Retinal pigment epithelial cell (primary cell): Measurements from ENCODE around the gene KIF26B.

ENCODE experiments used
- DNase-seq: peaks from one replicate; pipeline ENCODE4 v3.0.0-alpha.2; 2010; ENCODE audit warnings: low read depth
- H3K4me3 ChIP-seq: 2 replicates; pipeline ENCODE4 v1.5.1; 2011; ENCODE audit warnings: mild to moderate bottlenecking, low read length, control low read depth, moderate library complexity
- TF ChIP-seq, protein P1 (sequence below): conservative IDR thresholded peaks from 2 replicates; pipeline ENCODE4 v1.5.1; 2011; ENCODE audit warnings: low read depth, low read length, control low read depth, inconsistent platforms

The KIF26B gene

DNA sequence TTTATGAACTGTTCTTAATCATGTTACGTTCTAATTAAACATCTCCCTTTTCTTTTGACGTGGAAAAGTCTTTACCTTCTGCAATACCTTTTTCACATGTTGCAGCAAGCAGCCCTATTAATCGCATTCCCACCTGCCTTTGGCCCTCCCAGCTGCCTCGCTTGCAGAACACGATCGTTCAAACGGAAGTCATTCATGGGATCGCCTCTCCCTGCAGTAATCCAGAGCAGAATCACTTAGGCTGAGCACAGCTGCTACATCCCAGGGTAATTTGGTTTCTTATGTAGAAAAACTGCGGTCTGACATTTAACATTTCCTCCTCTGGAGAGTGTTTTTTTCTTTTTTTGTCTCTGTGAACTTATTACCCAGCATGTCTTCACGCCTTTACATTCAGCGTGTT, 206.3 kb downstream of the KIF26B start:
- DNase-seq: no peak
- H3K4me3 ChIP-seq: no peak overlapping the region
- TF ChIP-seq, protein P1, sequence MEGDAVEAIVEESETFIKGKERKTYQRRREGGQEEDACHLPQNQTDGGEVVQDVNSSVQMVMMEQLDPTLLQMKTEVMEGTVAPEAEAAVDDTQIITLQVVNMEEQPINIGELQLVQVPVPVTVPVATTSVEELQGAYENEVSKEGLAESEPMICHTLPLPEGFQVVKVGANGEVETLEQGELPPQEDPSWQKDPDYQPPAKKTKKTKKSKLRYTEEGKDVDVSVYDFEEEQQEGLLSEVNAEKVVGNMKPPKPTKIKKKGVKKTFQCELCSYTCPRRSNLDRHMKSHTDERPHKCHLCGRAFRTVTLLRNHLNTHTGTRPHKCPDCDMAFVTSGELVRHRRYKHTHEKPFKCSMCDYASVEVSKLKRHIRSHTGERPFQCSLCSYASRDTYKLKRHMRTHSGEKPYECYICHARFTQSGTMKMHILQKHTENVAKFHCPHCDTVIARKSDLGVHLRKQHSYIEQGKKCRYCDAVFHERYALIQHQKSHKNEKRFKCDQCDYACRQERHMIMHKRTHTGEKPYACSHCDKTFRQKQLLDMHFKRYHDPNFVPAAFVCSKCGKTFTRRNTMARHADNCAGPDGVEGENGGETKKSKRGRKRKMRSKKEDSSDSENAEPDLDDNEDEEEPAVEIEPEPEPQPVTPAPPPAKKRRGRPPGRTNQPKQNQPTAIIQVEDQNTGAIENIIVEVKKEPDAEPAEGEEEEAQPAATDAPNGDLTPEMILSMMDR: no peak

DNA sequence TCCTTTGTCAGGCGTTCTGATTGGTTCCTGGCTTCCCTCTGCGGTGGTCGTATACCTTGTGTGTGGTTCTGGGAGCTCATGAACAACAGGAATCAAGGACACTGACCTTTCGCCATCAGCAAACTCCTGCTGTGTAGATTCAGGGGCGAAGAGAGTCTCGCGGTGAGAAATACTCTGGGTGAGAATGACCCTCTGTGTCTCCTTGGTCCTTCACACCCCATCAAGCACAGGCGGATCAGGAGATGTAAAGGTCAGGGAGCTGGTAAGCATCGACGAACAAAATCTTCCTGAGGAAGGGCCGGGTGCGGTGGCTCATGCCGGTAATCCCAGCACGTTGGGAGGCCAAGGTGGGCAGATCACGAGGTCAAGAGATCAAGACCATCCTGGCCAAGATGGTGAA, 207.2 kb downstream of the KIF26B start:
- TF ChIP-seq, protein P1: no peak

DNA sequence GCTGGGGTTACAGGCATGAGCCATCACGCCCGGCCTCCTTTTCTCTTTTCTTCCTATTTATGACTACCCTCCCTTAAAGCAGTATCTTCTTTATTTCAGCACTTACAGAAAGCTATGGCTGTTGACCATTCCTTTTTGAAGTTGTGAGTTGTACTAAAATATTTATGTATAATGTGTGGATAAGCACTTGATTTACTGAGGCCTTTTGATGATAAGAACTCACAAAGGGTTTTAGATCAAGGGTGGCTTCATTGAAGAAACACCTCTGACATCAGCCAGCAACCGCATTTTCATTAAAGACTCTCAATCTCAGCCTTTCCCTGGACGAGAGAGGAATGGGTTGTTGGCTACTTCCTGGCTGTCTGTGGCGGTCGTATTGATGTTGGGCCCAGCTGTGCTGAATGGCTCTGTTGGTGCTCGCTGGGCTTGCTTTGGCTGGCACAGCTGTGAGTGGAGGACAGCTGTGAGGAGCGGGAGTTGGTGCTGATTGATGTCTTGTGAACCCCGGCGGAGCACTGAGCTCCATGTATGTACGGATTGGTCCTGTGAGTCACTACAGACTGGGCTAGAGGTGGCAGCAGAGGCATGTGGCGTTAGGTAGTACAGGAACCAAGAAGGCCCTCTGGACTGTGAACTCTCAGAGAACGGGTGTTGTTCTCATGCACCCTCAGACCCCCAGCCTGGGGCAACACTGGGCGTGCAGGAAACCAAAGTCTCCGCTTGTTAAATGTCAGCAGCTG, 208.8 kb downstream of the KIF26B start:
- TF ChIP-seq, protein P1: no peak
- no peak overlapping the region for H3K4me3 ChIP-seq
- no peak for DNase-seq

More for the DNA sequence above, 207.2 kb downstream of the KIF26B start:
- DNase-seq: no peak
- H3K4me3 ChIP-seq: no peak overlapping the region

DNA sequence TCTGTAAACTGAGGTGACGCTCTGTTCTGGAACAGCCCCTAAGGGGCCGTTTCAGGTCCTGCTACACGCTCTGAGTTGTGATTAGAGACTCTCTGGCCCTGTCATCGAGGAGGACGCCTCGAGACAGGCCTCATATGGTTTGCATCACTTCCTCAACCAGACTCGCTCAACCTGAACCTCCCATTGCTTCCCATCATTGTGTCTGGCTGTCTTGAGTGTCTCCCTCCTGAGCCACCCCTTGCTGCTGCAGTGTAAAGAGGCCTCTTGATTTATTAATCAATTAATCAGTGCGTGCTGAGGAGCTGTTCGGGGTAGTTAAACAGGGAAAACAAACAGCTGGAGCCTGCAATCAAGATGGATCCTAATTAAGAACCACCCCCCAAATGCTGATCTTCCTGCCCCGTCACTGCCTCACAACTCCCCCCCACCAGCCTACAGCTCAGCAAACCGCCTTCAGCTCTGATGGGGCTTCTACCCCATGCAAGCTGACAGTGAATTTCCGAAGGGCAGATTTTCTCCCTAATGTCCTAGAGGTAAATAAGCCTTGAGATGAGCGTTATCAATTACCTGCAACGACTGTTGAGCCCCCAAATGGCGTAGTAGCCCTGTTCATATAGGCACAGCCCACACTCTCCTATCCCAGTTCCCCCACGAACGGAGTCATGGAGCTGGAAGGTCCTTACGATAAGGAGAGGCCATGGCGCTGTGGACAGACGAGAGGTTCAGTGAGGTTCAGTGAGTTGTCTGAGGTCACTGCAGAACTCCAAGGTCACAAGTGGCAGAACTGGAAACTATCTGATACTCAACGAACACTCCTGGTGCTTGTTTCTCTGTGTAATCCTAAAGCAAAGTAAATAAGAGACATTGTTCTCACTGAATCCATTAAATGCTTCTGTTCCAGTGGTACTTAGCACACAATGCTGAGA, 210.6 kb downstream of the KIF26B start:
- no peak overlapping the region for H3K4me3 ChIP-seq
- DNase-seq: no peak
- TF ChIP-seq, protein P1: no peak

DNA sequence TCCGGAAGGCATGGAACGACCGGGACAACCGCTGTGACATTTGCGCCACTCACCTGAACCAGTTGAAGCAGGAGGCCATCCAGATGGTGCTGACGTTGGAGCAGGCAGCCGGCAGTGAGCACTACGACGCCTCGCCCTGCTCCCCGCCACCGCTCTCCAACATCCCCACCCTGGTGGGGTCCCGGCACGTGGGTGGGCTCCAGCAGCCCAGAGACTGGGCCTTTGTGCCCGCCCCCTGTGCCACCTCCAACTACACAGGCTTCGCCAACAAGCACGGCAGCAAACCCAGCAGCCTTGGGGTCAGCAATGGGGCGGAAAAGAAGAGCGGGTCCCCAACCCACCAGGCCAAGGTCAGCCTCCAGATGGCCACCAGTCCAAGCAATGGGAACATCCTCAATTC, 212.1 kb downstream of the KIF26B start:
- DNase-seq: no peak
- TF ChIP-seq, protein P1: no peak
- no peak overlapping the region for H3K4me3 ChIP-seq

DNA sequence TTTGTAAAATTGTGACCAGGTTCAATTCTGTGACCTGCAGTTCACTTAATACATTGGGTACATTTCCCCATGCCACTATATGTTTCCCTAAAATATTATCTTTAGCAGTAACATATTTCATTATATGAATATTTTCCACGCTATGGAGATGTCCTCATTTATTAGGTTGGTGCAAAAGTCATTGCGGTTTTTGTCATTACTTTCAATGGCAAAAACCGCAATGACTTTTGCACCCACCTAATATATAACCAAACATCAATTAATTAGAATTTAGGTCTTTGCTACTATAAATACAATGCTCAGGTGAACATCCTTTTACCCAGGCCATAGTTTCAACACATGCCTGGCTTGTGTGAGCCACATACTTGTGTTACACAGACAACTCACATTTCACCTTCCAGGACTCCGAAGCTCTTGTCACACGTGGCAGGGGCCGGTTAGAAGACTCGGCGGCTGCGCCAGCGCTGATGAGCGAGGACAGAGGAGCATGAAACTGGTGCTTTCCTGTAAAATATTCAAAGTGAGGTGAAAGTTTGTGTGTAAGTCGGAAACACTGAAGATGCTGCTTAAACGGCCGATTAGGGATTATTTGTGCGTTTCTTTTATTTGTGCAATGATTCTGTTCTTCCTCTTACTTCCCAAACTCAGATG, 215.5 kb downstream of the KIF26B start:
- DNase-seq: no peak
- H3K4me3 ChIP-seq: no peak overlapping the region
- TF ChIP-seq, protein P1: no peak
